Right atrium auricular region (tissue), 2 donors: ENCODE data around the gene KEAP1. TPM values are rescaled to one million over a fixed set of nuclear protein-coding genes. Genes with fewer than 3 reads are reported as not detected.

Source experiments
- DNase-seq: peaks from one replicate; pipeline ENCODE4 v3.0.0-alpha.2; 2019; ENCODE audit warnings: low spot score
- H3K27ac ChIP-seq, 2 donors: fragments of 200-600 bp; sonication (generic); 1 replicate in 1 of 2; 2 replicates in 1 of 2; pipeline ENCODE4 v1.5.1; 2016 to 2019
- H3K27me3 ChIP-seq, 2 donors: fragments of 200-600 bp; sonication (generic); one replicate each; pipeline versions ENCODE4 v1.5.1 to v1.6.0; 2017 to 2019
- H3K36me3 ChIP-seq: fragments of 200-600 bp; sonication (generic); one replicate; pipeline ENCODE4 v1.5.1; 2016
- H3K4me1 ChIP-seq, 2 donors: fragments of 200-600 bp; sonication (generic); one replicate each; pipeline versions ENCODE4 v1.5.1 to v1.6.0; 2017 to 2019
- H3K4me3 ChIP-seq, 2 donors: fragments of 200-600 bp; sonication (generic); 1 replicate in 1 of 2; 2 replicates in 1 of 2; pipeline ENCODE4 v1.5.1; 2017 to 2019; ENCODE audit warnings: mild to moderate bottlenecking in 1 of 2, moderate library complexity in 1 of 2
- H3K9me3 ChIP-seq, 2 donors: fragments of 200-600 bp; sonication (generic); one replicate each; pipeline ENCODE4 v1.5.1; 2019
- total RNA-seq, 2 donors: library from RNA; depleted of rRNA; stranded (reverse); fragments of >200 nt; gene quantifications; one replicate each; pipeline ENCODE4 v1.1.0, GENCODE V29; 2016
- TF ChIP-seq, protein P1 (sequence below), 2 donors: fragments of 200-600 bp; sonication (generic); IDR thresholded peaks; one replicate each; pipeline ENCODE4 v1.5.1; 2019; ENCODE audit warnings: antibody characterized with exemption in 2 of 2

KEAP1 gene
- total RNA-seq, 2 donors from 2014 or later = 52.1 to 64.9 TPM

GRCh38 chr19:10499550-10500246 is 3.5 kb downstream of the KEAP1 start:
- H3K27ac ChIP-seq = no peak overlapping the region

GRCh38 chr19:10497371-10497770 is 5.8 kb downstream of the KEAP1 start:
- TF ChIP-seq, protein P1, sequence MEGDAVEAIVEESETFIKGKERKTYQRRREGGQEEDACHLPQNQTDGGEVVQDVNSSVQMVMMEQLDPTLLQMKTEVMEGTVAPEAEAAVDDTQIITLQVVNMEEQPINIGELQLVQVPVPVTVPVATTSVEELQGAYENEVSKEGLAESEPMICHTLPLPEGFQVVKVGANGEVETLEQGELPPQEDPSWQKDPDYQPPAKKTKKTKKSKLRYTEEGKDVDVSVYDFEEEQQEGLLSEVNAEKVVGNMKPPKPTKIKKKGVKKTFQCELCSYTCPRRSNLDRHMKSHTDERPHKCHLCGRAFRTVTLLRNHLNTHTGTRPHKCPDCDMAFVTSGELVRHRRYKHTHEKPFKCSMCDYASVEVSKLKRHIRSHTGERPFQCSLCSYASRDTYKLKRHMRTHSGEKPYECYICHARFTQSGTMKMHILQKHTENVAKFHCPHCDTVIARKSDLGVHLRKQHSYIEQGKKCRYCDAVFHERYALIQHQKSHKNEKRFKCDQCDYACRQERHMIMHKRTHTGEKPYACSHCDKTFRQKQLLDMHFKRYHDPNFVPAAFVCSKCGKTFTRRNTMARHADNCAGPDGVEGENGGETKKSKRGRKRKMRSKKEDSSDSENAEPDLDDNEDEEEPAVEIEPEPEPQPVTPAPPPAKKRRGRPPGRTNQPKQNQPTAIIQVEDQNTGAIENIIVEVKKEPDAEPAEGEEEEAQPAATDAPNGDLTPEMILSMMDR (IDR thresholded peaks at IDR 0.05) = no peak
- peaks cover 0 to 36% of the 10 kb centered on the region in 2 donors for H3K4me1 ChIP-seq
- H3K27me3 ChIP-seq = no peaks in the 10 kb centered on the region
- peaks cover 47% of the 10 kb centered on the region for H3K36me3 ChIP-seq
- no peak for DNase-seq
- H3K4me3 ChIP-seq = no peak overlapping the region
- H3K27ac ChIP-seq = no peak overlapping the region
- no peaks in the 10 kb centered on the region for H3K9me3 ChIP-seq

More at GRCh38 chr19:10499550-10500246, 3.5 kb downstream of the KEAP1 start:
- peaks cover 36% of the 10 kb centered on the region for H3K36me3 ChIP-seq
- no peak overlapping the region for H3K4me3 ChIP-seq
- H3K4me1 ChIP-seq = peaks cover 0 to 36% of the 10 kb centered on the region in 2 donors
- TF ChIP-seq, protein P1 (IDR thresholded peaks at IDR 0.05) = no peak
- no peaks in the 10 kb centered on the region for H3K27me3 ChIP-seq
- no peaks in the 10 kb centered on the region for H3K9me3 ChIP-seq
- DNase-seq = no peak

DNA sequence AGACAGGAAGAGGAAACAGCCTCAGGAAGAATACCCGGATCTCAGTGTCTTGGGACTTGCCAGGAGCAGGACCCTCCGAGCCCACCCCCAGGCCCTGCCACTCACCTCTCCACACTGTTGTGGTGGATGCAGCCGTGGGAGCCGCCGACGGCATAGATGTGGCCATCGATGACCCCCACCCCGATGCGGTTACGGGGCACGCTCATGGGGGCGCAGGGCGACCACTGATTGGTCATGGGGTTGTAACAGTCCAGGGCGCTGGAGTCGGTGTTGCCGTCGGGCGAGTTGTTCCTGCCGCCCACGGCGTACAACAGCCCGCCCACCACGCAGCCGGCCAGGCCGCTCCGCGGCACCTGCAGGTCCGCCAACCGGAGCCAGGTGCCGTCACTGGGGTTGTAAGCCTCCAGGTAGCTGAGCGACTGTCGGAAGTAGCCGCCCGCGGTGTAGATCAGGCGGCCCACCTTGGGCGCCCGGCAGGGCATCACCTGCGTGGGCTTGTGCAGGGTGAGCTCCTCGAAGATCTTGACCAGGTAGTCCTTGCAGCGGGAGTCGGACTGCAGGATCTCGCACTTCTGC is 11.6 kb downstream of the KEAP1 start:
- Histone ChIP-seq H3K9me3 (no peaks in the 10 kb centered on the region), H3K36me3 (peaks cover 83% of the 10 kb centered on the region), H3K4me3 (no peak overlapping the region), H3K4me1 (peaks cover 0 to 7% of the 10 kb centered on the region in 2 donors), H3K27ac (no peak overlapping the region), H3K27me3 (no peaks in the 10 kb centered on the region)
- TF ChIP-seq, protein P1 (IDR thresholded peaks at IDR 0.05) = no peak
- no peak for DNase-seq

GRCh38 chr19:10486551-10486950 is 16.6 kb downstream of the KEAP1 start:
- Histone ChIP-seq H3K4me3 (no peak overlapping the region), H3K36me3 (peaks cover 68% of the 10 kb centered on the region), H3K27ac (no peak overlapping the region), H3K27me3 (no peaks in the 10 kb centered on the region), H3K4me1 (peaks cover 0 to 7% of the 10 kb centered on the region in 2 donors), H3K9me3 (no peaks in the 10 kb centered on the region)
- DNase-seq = no peak
- TF ChIP-seq, protein P1 (IDR thresholded peaks at IDR 0.05) = no peak

- H3K36me3 ChIP-seq = no peaks in the 10 kb centered on the region
- peak; percentile 97 for DNase-seq
- H3K9me3 ChIP-seq = no peaks in the 10 kb centered on the region
- TF ChIP-seq, protein P1 (IDR thresholded peaks at IDR 0.05) = peak; percentile 81 to 89
- peak overlapping the region; percentile 34 to 54 for H3K4me3 ChIP-seq
- H3K27me3 ChIP-seq = no peaks in the 10 kb centered on the region
- peak overlapping the region; percentile 24 to 32 for H3K27ac ChIP-seq
- peaks cover 0 to 14% of the 10 kb centered on the region in 2 donors for H3K4me1 ChIP-seq
Measured at GRCh38 chr19:10478903-10479384, 24.2 kb downstream of the KEAP1 start.
